GM12891 (cell line): ENCODE data around the gene PRDM16.

ENCODE experiments used
- DNase-seq: peaks from one replicate; pipeline ENCODE4 v3.0.0; 2011; ENCODE audit warnings: low spot score; ENCODE audit not compliant: insufficient read length
- FAIRE-seq: peaks from 2 replicates; lab custom pipeline; 2011; peaks lifted over from hg19 to GRCh38; lab: Jason Lieb, UNC
- PAX5 ChIP-seq: IDR thresholded peaks from 2 replicates; pipeline ENCODE4 v1.6.1; 2011; ENCODE audit warnings: low read length, moderate library complexity, mild to moderate bottlenecking; ENCODE audit not compliant: insufficient read depth, severe bottlenecking
- POLR2A ChIP-seq: IDR thresholded peaks from 2 replicates; pipeline ENCODE4 v1.6.1; 2011; ENCODE audit warnings: low read depth, low read length, control low read depth
- POLR2AphosphoS5 ChIP-seq: IDR thresholded peaks from 2 replicates; pipeline ENCODE4 v1.6.1; 2011; ENCODE audit warnings: low read depth, low read length, control low read depth
- POU2F2 ChIP-seq: IDR thresholded peaks from 2 replicates; pipeline ENCODE4 v1.6.1; 2011; ENCODE audit warnings: low read depth, mild to moderate bottlenecking, control low read depth, low read length, moderate library complexity
- SPI1 ChIP-seq: IDR thresholded peaks from 2 replicates; pipeline ENCODE4 v1.6.1; 2011; ENCODE audit warnings: low read depth, low read length, control low read depth
- TAF1 ChIP-seq: IDR thresholded peaks from 2 replicates; pipeline ENCODE4 v1.6.1; 2011; ENCODE audit warnings: low read depth, low read length, control low read depth

Gene PRDM16

GRCh38 chr1:3411806-3412205 lies 342.8 kb downstream of the PRDM16 start:
- no peak for FAIRE-seq
- no peak for DNase-seq
- no peak for TF ChIP-seq TAF1

- FAIRE-seq (no peak), DNase-seq (no peak)
- TF ChIP-seq POU2F2 = no peak
- no peak for TF ChIP-seq SPI1
- TF ChIP-seq POLR2AphosphoS5 = no peak
- no peak for TF ChIP-seq TAF1
- TF ChIP-seq POLR2A = no peak
- no peak for TF ChIP-seq PAX5
Observed at GRCh38 chr1:3412376-3412775, 343.4 kb downstream of the PRDM16 start.

- no peak for TF ChIP-seq SPI1
- TF ChIP-seq POU2F2 = no peak
- TF ChIP-seq PAX5 = no peak
- FAIRE-seq (no peak), DNase-seq (no peak)
Observed at GRCh38 chr1:3413975-3414710, 345.1 kb downstream of the PRDM16 start.

GRCh38 chr1:3415260-3416090 lies 346.5 kb downstream of the PRDM16 start:
- DNase-seq (no peak), FAIRE-seq (no peak)
- TF ChIP-seq POU2F2 = no peak
- no peak for TF ChIP-seq PAX5
- TF ChIP-seq POLR2A = no peak

- FAIRE-seq (no peak), DNase-seq (no peak)
- TF ChIP-seq SPI1 (no peak), TAF1 (no peak), PAX5 (no peak), POLR2A (no peak), POLR2AphosphoS5 (no peak), POU2F2 (no peak)
Observed at GRCh38 chr1:3417082-3417739, 348.2 kb downstream of the PRDM16 start.

- no peak for FAIRE-seq
- no peak for DNase-seq
- TF ChIP-seq POLR2AphosphoS5 (no peak), SPI1 (no peak), PAX5 (no peak), POU2F2 (no peak), TAF1 (no peak), POLR2A (no peak)
Observed at GRCh38 chr1:3417934-3418333, 348.9 kb downstream of the PRDM16 start.

GRCh38 chr1:3418600-3418999 lies 349.6 kb downstream of the PRDM16 start:
- DNase-seq (no peak), FAIRE-seq (no peak)
- TF ChIP-seq POU2F2 (no peak), TAF1 (no peak), SPI1 (no peak), POLR2A (no peak), PAX5 (no peak), POLR2AphosphoS5 (no peak)

GRCh38 chr1:3419415-3420204 lies 350.6 kb downstream of the PRDM16 start:
- no peak for TF ChIP-seq SPI1
- no peak for TF ChIP-seq PAX5
- TF ChIP-seq POU2F2 = no peak
- no peak for TF ChIP-seq POLR2AphosphoS5
- TF ChIP-seq POLR2A = no peak
- no peak for TF ChIP-seq TAF1
- DNase-seq = no peak
- FAIRE-seq = no peak

- no peak for FAIRE-seq
- TF ChIP-seq POLR2AphosphoS5 (no peak), TAF1 (no peak)
- DNase-seq = no peak
Observed at GRCh38 chr1:3420218-3420951, 351.4 kb downstream of the PRDM16 start.
